SU-DHL-6 (cell line): Measurements from ENCODE around the gene CCND1.

Experiments used
- H2AFZ ChIP-seq: fragments of 200-600 bp; sonication (generic); 2 replicates; pipeline ENCODE4 v1.6.1; 2014; ENCODE audit warnings: low read depth, mild to moderate bottlenecking, moderate library complexity, mixed read lengths, antibody characterized with exemption, low read length; ENCODE audit not compliant: severe bottlenecking
- H3F3A ChIP-seq: fragments of 200-600 bp; shearing (Covaris generic); 2 replicates; pipeline ENCODE4 v1.6.0; 2016; ENCODE audit warnings: antibody characterized with exemption, mild to moderate bottlenecking; ENCODE audit not compliant: insufficient read depth
- H3K27ac ChIP-seq: fragments of 200-600 bp; sonication (generic); 2 replicates; pipeline ENCODE4 v1.5.1; 2016; ENCODE audit warnings: low read depth, mild to moderate bottlenecking, low read length, moderate library complexity, mixed read lengths
- H3K27me3 ChIP-seq: fragments of 200-600 bp; sonication (generic), shearing (Covaris generic); 2 replicates; pipeline ENCODE4 v1.6.0; 2014; ENCODE audit warnings: mild to moderate bottlenecking, low read length
- H3K36me3 ChIP-seq: fragments of 200-600 bp; sonication (generic); 2 replicates; pipeline ENCODE4 v1.6.1; 2014; ENCODE audit warnings: mild to moderate bottlenecking, low read length, mixed read lengths
- H3K4me2 ChIP-seq: fragments of 300-600, 200-600 bp; shearing (Covaris generic), sonication (generic); 2 replicates; pipeline ENCODE4 v1.6.0; 2014; ENCODE audit warnings: low read length, low read depth, mild to moderate bottlenecking; ENCODE audit not compliant: poor library complexity, severe bottlenecking
- H3K4me3 ChIP-seq: fragments of 200-600 bp; sonication (generic); 2 replicates; pipeline ENCODE4 v1.5.1; 2014; ENCODE audit warnings: antibody characterized with exemption, low read length, mild to moderate bottlenecking, mixed read lengths; ENCODE audit not compliant: insufficient read depth, poor library complexity, severe bottlenecking
- H3K79me2 ChIP-seq: fragments of 200-600 bp; sonication (generic); 2 replicates; pipeline ENCODE4 v1.6.1; 2014; ENCODE audit warnings: mild to moderate bottlenecking, low read length, moderate library complexity; ENCODE audit not compliant: insufficient read depth
- H3K9ac ChIP-seq: fragments of 200-600 bp; sonication (generic); 2 replicates; pipeline ENCODE4 v1.7.0; 2014; ENCODE audit warnings: mild to moderate bottlenecking, low read length
- H3K9me2 ChIP-seq: fragments of 200-600 bp; sonication (generic); replicated peaks from 2 replicates; pipeline ENCODE4 v1.6.1; 2014; ENCODE audit warnings: low read length; ENCODE audit not compliant: insufficient read depth
- H3K9me3 ChIP-seq: fragments of 200-600 bp; sonication (generic); 2 replicates; pipeline ENCODE4 v1.6.1; 2014; ENCODE audit warnings: low read length, mixed read lengths; ENCODE audit not compliant: insufficient read depth
- H4K20me1 ChIP-seq: fragments of 200-600 bp; sonication (generic); 2 replicates; pipeline ENCODE4 v1.6.1; 2014; ENCODE audit warnings: low read depth, mild to moderate bottlenecking, antibody characterized with exemption, low read length, moderate library complexity, mixed read lengths
- CTCF ChIP-seq: fragments of 200-600 bp; sonication (generic); IDR thresholded peaks from one replicate; pipeline ENCODE4 v1.5.1; 2017; ENCODE audit warnings: antibody characterized with exemption, mild to moderate bottlenecking, low read length, moderate library complexity; ENCODE audit not compliant: insufficient read depth, poor library complexity, severe bottlenecking
- EZH2phosphoT487 ChIP-seq: fragments of 200-600 bp; sonication (generic), shearing (Covaris generic); conservative IDR thresholded peaks from 2 replicates; pipeline ENCODE4 v1.6.1; 2018; ENCODE audit warnings: mild to moderate bottlenecking, antibody characterized with exemption, low read length, moderate library complexity, mixed read lengths

CCND1 gene

DNA sequence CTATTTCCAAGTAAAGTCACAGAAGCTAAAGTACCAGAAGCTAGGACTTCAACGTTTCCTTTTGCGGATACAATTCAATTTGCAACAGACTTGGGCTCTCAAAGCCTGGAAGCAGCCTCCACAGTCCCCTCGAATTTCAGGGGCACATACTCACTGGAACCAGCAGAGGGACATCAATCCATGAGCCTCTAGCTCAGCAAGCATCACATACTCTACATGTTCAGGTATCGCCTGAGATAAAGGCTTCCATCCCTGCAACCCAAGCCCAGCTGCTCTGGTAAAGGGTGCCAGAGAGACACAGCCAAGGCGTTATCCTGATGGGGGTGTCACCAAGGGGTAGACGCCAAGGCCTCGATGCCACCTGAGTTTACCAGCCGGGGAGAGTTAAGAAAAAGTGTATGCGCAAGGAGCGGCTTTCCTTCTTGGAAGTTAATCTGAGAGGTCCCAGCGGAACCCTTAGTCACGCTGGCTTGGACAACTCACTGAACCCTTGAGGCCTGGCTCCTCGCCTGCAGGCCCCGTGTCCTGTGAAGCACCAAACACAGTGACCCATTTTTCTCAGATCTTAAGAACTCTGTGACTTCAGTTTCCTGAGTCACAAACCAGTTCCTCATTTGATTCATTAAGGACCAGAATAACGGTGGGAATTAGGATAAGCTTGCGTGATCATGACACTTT, 21.2 kb downstream of the CCND1 start:
- Histone ChIP-seq H3K27me3 (no peaks in the 10 kb centered on the region), H3K36me3 (no peaks in the 10 kb centered on the region), H3K9me2 (no peaks in the 10 kb centered on the region), H3F3A (no peaks in the 10 kb centered on the region), H3K4me2 (no peak overlapping the region), H3K9ac (no peak overlapping the region), H3K9me3 (no peaks in the 10 kb centered on the region), H3K79me2 (no peaks in the 10 kb centered on the region), H3K4me3 (no peak overlapping the region), H3K27ac (no peak overlapping the region), H4K20me1 (no peaks in the 10 kb centered on the region), H2AFZ (no peak overlapping the region)
- TF ChIP-seq EZH2phosphoT487 (no peak), CTCF (no peak)

GRCh38 chr11:69662806-69663205, 21.9 kb downstream of the CCND1 start:
- H3K36me3 ChIP-seq = no peaks in the 10 kb centered on the region
- no peak overlapping the region for H3K9ac ChIP-seq
- no peak overlapping the region for H2AFZ ChIP-seq
- no peaks in the 10 kb centered on the region for H4K20me1 ChIP-seq
- H3K27me3 ChIP-seq = no peaks in the 10 kb centered on the region
- H3K4me3 ChIP-seq = no peak overlapping the region
- H3K9me3 ChIP-seq = no peaks in the 10 kb centered on the region
- H3K9me2 ChIP-seq = no peaks in the 10 kb centered on the region
- no peaks in the 10 kb centered on the region for H3K79me2 ChIP-seq
- TF ChIP-seq EZH2phosphoT487 = no peak
- no peak for TF ChIP-seq CTCF
- H3K4me2 ChIP-seq = no peak overlapping the region
- no peaks in the 10 kb centered on the region for H3F3A ChIP-seq
- no peak overlapping the region for H3K27ac ChIP-seq

DNA sequence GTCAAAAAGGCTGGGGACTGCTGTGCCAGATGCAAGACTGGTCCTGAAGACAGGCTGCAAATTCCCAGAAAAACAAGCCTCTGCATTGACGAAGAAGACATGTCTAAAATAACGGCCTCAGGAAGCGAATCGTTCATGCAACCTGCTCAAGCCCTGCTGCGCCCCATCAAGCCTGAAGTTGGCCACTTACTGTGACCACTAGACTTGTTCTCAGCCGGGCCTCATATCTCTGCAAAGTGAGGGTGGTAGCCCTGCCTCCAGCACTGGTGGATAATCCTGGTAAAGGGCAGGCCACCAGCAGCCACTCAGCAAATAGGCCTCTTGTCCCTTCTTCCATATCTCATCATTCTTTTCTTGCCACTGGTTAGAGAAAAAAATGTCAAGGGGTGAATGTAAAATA, 22.4 kb downstream of the CCND1 start:
- no peak overlapping the region for H3K4me3 ChIP-seq
- H3K36me3 ChIP-seq = no peaks in the 10 kb centered on the region
- H3K4me2 ChIP-seq = no peak overlapping the region
- no peaks in the 10 kb centered on the region for H4K20me1 ChIP-seq
- H3K9me3 ChIP-seq = no peaks in the 10 kb centered on the region
- no peaks in the 10 kb centered on the region for H3K27me3 ChIP-seq
- no peaks in the 10 kb centered on the region for H3K9me2 ChIP-seq
- no peaks in the 10 kb centered on the region for H3K79me2 ChIP-seq
- no peak overlapping the region for H3K27ac ChIP-seq
- H2AFZ ChIP-seq = no peak overlapping the region
- TF ChIP-seq EZH2phosphoT487 (no peak), CTCF (no peak)
- H3F3A ChIP-seq = no peaks in the 10 kb centered on the region
- H3K9ac ChIP-seq = no peak overlapping the region
